Testis (tissue), 3 donors: Measurements from ENCODE around the gene CCSAP. TPM values are rescaled to one million over a fixed set of nuclear protein-coding genes. Genes with fewer than 3 reads are reported as not detected.

Experiments
- DNase-seq: peaks from one replicate; pipeline ENCODE4 v3.0.0-alpha.2; 2019
- H3K27ac ChIP-seq, 2 donors: fragments of 200-600 bp; sonication (generic); one replicate each; pipeline ENCODE4 v1.5.1; 2019
- H3K27me3 ChIP-seq: fragments of 200-600 bp; sonication (generic); one replicate; pipeline ENCODE4 v1.5.1; 2019
- H3K36me3 ChIP-seq: fragments of 200-600 bp; sonication (generic); one replicate; pipeline ENCODE4 v1.5.1; 2017; ENCODE audit warnings: low read depth; ENCODE audit errors: missing control alignments
- H3K4me1 ChIP-seq: fragments of 200-600 bp; sonication (generic); one replicate; pipeline ENCODE4 v1.5.1; 2019
- H3K4me3 ChIP-seq, 2 donors: fragments of 200-600 bp; sonication (generic); one replicate each; pipeline ENCODE4 v1.5.1; 2017 to 2019
- H3K9me3 ChIP-seq: fragments of 200-600 bp; sonication (generic); one replicate; pipeline ENCODE4 v1.5.1; 2017
- POLR2A ChIP-seq: fragments of 450-650 bp; IDR thresholded peaks from one replicate; pipeline ENCODE4 v1.6.1; 2017; ENCODE audit warnings: antibody characterized with exemption, mild to moderate bottlenecking, moderate library complexity
- WGBS, 2 donors: methylation state at CpG; one replicate each; pipeline ENCODE4 v1.1.5; 2018; 5-methylcytosine and 5-hydroxymethylcytosine counted together
- intact Hi-C: fragments of 100-400 bp; cut with DNase I; formaldehyde crosslinking; loops from one replicate; pipeline ENCODE4 v1.15.1; 2023; ENCODE audit warnings: low total_unique reads
- polyA plus RNA-seq: library from polyadenylated mRNA; stranded (reverse); fragments of 350-450 nt; fragmentation: Illumina TruSeq; extraction: RNeasy Lipid Tissue Mini Kit (QIAGEN cat#74804); gene quantifications from one replicate; pipeline ENCODE4 v1.2.3, GENCODE V29; 2014; ENCODE audit warnings: low read depth, low replicate concordance; ENCODE audit not compliant: insufficient read depth
- total RNA-seq, 2 donors: library from RNA; depleted of rRNA; stranded (reverse); fragments of >200 nt; gene quantifications; one replicate each; pipeline ENCODE4 v1.2.3, GENCODE V29; 2016
- TF ChIP-seq, protein P1 (sequence below), 3 experiments: fragments of 450-650 bp in 2 of 3; fragments of 200-600 bp in 1 of 3; sonication (generic) in 1 of 3; IDR thresholded peaks; one replicate each; pipeline ENCODE4 v1.5.1; 2016 to 2019; ENCODE audit warnings: antibody characterized with exemption in 3 of 3, mild to moderate bottlenecking in 2 of 3, moderate library complexity in 1 of 3

Gene CCSAP
- total and polyA plus RNA-seq, 3 donors from 2014 or later = 3.2 to 4.1 (median 3.7) TPM

- 70 to 77% methylated on average over 3 of the region's 3 CpGs for WGBS, 2 donors
Observed at GRCh38 chr1:229347528-229347927, 4.7 kb upstream of the CCSAP start.

DNA sequence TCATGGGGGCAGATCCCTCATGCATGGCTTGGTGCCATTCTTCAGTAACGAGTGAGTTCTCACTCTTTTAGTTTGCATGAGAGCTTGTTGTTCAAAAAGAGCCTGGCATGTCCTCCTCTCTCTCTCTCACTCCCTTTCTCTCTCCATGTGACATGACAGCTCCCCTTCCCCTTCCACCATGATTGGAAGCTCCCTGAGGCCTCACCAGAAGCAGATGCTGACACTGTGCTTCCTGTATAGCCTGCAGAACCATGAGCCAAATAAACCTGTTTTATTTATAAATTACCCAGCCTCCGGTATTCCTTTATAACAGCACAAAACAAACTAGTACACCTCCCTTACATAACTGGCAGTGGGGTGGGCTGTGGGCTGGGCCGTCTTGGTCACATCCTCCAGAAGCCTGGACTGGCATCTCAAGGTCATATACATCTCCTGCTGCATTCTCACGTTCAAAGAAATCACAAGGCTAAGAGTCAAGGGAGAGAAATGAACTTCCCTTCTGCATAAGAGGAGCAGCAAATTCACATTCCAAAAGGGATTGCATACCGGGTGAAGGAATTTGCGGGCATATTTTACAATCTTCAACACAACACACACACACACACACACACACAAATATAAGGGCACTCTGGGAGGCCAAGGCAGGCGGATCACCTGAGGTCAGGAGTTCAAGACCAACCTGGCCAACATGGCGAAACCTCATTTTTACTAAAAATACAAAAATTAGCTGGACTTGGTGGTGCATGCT lies 2.3 kb upstream of the CCSAP start:
- no peak for TF ChIP-seq POLR2A
- TF ChIP-seq, protein P1, sequence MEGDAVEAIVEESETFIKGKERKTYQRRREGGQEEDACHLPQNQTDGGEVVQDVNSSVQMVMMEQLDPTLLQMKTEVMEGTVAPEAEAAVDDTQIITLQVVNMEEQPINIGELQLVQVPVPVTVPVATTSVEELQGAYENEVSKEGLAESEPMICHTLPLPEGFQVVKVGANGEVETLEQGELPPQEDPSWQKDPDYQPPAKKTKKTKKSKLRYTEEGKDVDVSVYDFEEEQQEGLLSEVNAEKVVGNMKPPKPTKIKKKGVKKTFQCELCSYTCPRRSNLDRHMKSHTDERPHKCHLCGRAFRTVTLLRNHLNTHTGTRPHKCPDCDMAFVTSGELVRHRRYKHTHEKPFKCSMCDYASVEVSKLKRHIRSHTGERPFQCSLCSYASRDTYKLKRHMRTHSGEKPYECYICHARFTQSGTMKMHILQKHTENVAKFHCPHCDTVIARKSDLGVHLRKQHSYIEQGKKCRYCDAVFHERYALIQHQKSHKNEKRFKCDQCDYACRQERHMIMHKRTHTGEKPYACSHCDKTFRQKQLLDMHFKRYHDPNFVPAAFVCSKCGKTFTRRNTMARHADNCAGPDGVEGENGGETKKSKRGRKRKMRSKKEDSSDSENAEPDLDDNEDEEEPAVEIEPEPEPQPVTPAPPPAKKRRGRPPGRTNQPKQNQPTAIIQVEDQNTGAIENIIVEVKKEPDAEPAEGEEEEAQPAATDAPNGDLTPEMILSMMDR (IDR thresholded peaks at IDR 0.05) = no peak
- Histone ChIP-seq H3K27ac (no peak overlapping the region), H3K9me3 (no peaks in the 10 kb centered on the region), H3K4me1 (peaks cover 11% of the 10 kb centered on the region), H3K27me3 (no peaks in the 10 kb centered on the region), H3K4me3 (no peak overlapping the region), H3K36me3 (no peaks in the 10 kb centered on the region)
- intact Hi-C loops = no loop called here
- 50 to 57% methylated on average over 8 of the region's 8 CpGs for WGBS, 2 donors
- no peak for DNase-seq

More at GRCh38 chr1:229347528-229347927, 4.7 kb upstream of the CCSAP start:
- TF ChIP-seq POLR2A = no peak
- TF ChIP-seq, protein P1 (IDR thresholded peaks at IDR 0.05) = no peak
- H3K4me1 ChIP-seq = peaks cover 6% of the 10 kb centered on the region
- H3K27me3 ChIP-seq = no peaks in the 10 kb centered on the region
- H3K4me3 ChIP-seq = no peak overlapping the region
- intact Hi-C loops = no loop called here
- no peaks in the 10 kb centered on the region for H3K36me3 ChIP-seq
- H3K9me3 ChIP-seq = no peaks in the 10 kb centered on the region
- DNase-seq = no peak
- no peak overlapping the region for H3K27ac ChIP-seq

- Histone ChIP-seq H3K9me3 (no peaks in the 10 kb centered on the region), H3K27ac (no peak overlapping the region), H3K4me3 (peak overlapping the region in 1 of 2 donors; percentile 95), H3K36me3 (no peaks in the 10 kb centered on the region), H3K4me1 (peaks cover 11% of the 10 kb centered on the region), H3K27me3 (no peaks in the 10 kb centered on the region)
- WGBS, 2 donors = 61 to 66% methylated on average over 16 of the region's 16 CpGs
- TF ChIP-seq, protein P1 (IDR thresholded peaks at IDR 0.05) = no peak
- TF ChIP-seq POLR2A = no peak
- intact Hi-C loops = no loop called here
- no peak for DNase-seq
Observed at GRCh38 chr1:229344139-229344538, 1.3 kb upstream of the CCSAP start.

GRCh38 chr1:229341774-229342655 lies 832 bp downstream of the CCSAP start:
- TF ChIP-seq POLR2A = no peak
- TF ChIP-seq, protein P1 (IDR thresholded peaks at IDR 0.05) = no peak
- Histone ChIP-seq H3K36me3 (no peaks in the 10 kb centered on the region), H3K27ac (peak overlapping the region in 1 of 2 donors; percentile 88), H3K27me3 (no peaks in the 10 kb centered on the region), H3K4me1 (peaks cover 11% of the 10 kb centered on the region), H3K4me3 (peak overlapping the region; percentile 80 to 95), H3K9me3 (no peaks in the 10 kb centered on the region)
- DNase-seq = peak; percentile 88
- WGBS, 2 donors = 2 to 3% methylated on average over 30 to 36 of the region's 103 CpGs
- intact Hi-C loops = no loop called here
